Calu3 (cell line): Measurements from ENCODE around the gene PLK4. TPM values are rescaled to one million over a fixed set of nuclear protein-coding genes. Genes with fewer than 3 reads are reported as not detected.
"Not testable (repeated sequence)": the region's sequence is repeated elsewhere in the genome, so short reads cannot be mapped to it uniquely, and the experiment has no call there.

ENCODE experiments used
- BruUV-seq: library from RNA; stranded (reverse); fragments of 400-500 nt; replicated peaks from 2 replicates; lab custom pipeline; 2021; lab: Mats Ljungman, UMichigan
- CTCF ChIA-PET: fragments of 300-600 bp; sonication (Branson Sonifier 250); formaldehyde crosslinking; loops from one replicate; lab custom pipeline; 2022; ENCODE audit warnings: antibody characterized with exemption; lab: Charles Lee
- DNase-seq: peaks from one replicate; pipeline ENCODE4 v3.0.0; 2022
- H3K27ac Mint-ChIP-seq: one replicate; pipeline ENCODE4 v1.8.0; 2022; ENCODE audit warnings: mixed read lengths; ENCODE audit not compliant: unreplicated experiment
- H3K27me3 Mint-ChIP-seq: one replicate; pipeline ENCODE4 v1.8.0; 2022; ENCODE audit warnings: mixed read lengths; ENCODE audit not compliant: unreplicated experiment
- H3K36me3 Mint-ChIP-seq: one replicate; pipeline ENCODE4 v1.8.0; 2022; ENCODE audit warnings: mild to moderate bottlenecking, moderate library complexity, mixed read lengths; ENCODE audit not compliant: insufficient read depth, unreplicated experiment
- H3K4me1 Mint-ChIP-seq: one replicate; pipeline ENCODE4 v1.8.0; 2022; ENCODE audit warnings: mild to moderate bottlenecking, low read depth, mixed read lengths; ENCODE audit not compliant: unreplicated experiment
- H3K4me3 Mint-ChIP-seq: one replicate; pipeline ENCODE4 v1.8.0; 2022; ENCODE audit warnings: mild to moderate bottlenecking, low read depth, moderate library complexity, mixed read lengths; ENCODE audit not compliant: unreplicated experiment
- H3K9me3 Mint-ChIP-seq: one replicate; pipeline ENCODE4 v1.8.0; 2022; ENCODE audit warnings: low read depth, mixed read lengths; ENCODE audit not compliant: unreplicated experiment
- CTCF ChIP-seq: fragments of 200-600 bp; IDR thresholded peaks from one replicate; pipeline ENCODE4 v1.8.0; 2022; ENCODE audit warnings: antibody characterized with exemption; ENCODE audit not compliant: unreplicated experiment
- intact Hi-C: fragments of 100-400 bp; cut with micrococcal nuclease; formaldehyde crosslinking; loops from one replicate; pipeline ENCODE4 v1.10.0; 2022; ENCODE audit not compliant: unreplicated experiment
- total RNA-seq: library from RNA; stranded (reverse); gene quantifications from 2 replicates; pipeline ENCODE4 v1.2.3, GENCODE V29; 2022

Gene PLK4
- total RNA-seq, 1 experiment from 2014 or later = 22.3 TPM

- CTCF ChIA-PET = no interaction called here
- Mint-ChIP-seq H3K27me3 (no peaks in the 10 kb centered on the region), H3K4me3 (no peak overlapping the region), H3K36me3 (peaks cover 11% of the 10 kb centered on the region), H3K27ac (no peak overlapping the region), H3K4me1 (no peaks in the 10 kb centered on the region), H3K9me3 (no peaks in the 10 kb centered on the region)
- intact Hi-C loops = no loop called here
- no peak for DNase-seq
- TF ChIP-seq CTCF = no peak
- no TSS peak for BruUV-seq
These were observed 41.5 kb downstream of the PLK4 start for GRCh38 chr4:127922226-127922625.

GRCh38 chr4:127925720-127926119, 45.0 kb downstream of the PLK4 start:
- intact Hi-C loops, BruUV-seq, H3K9me3 Mint-ChIP-seq, H3K27ac Mint-ChIP-seq, DNase-seq, H3K36me3 Mint-ChIP-seq, H3K4me3 Mint-ChIP-seq, H3K4me1 Mint-ChIP-seq, H3K27me3 Mint-ChIP-seq: not testable (repeated sequence)
- CTCF ChIA-PET = interaction anchor here (0.6 kb wide), 1 partner anchor 567 kb away, joined by 3 read pairs; no protein-coding TSS in a partner anchor

- no peak for TF ChIP-seq CTCF
- no peak for DNase-seq
- intact Hi-C loops = no loop called here
- CTCF ChIA-PET = no interaction called here
- no TSS peak for BruUV-seq
- H3K4me3 Mint-ChIP-seq = no peak overlapping the region
- no peak overlapping the region for H3K27ac Mint-ChIP-seq
- no peaks in the 10 kb centered on the region for H3K27me3 Mint-ChIP-seq
- no peaks in the 10 kb centered on the region for H3K4me1 Mint-ChIP-seq
- H3K36me3 Mint-ChIP-seq = peaks cover 5% of the 10 kb centered on the region
- H3K9me3 Mint-ChIP-seq = no peaks in the 10 kb centered on the region
These were observed 49.5 kb downstream of the PLK4 start for GRCh38 chr4:127930175-127930574.

GRCh38 chr4:127931836-127932235, 51.1 kb downstream of the PLK4 start:
- H3K27ac Mint-ChIP-seq, H3K9me3 Mint-ChIP-seq, BruUV-seq, CTCF ChIA-PET, H3K4me3 Mint-ChIP-seq, H3K36me3 Mint-ChIP-seq, H3K4me1 Mint-ChIP-seq, DNase-seq, H3K27me3 Mint-ChIP-seq, intact Hi-C loops: not testable (repeated sequence)

- intact Hi-C loops = no loop called here
- CTCF ChIA-PET = no interaction called here
- BruUV-seq = no TSS peak
- H3K27me3 Mint-ChIP-seq = no peaks in the 10 kb centered on the region
- TF ChIP-seq CTCF = no peak
- H3K4me3 Mint-ChIP-seq = no peak overlapping the region
- no peaks in the 10 kb centered on the region for H3K9me3 Mint-ChIP-seq
- no peaks in the 10 kb centered on the region for H3K36me3 Mint-ChIP-seq
- DNase-seq = no peak
- H3K4me1 Mint-ChIP-seq = no peaks in the 10 kb centered on the region
- no peak overlapping the region for H3K27ac Mint-ChIP-seq
These were observed 56.3 kb downstream of the PLK4 start for GRCh38 chr4:127936974-127937373.

Other genes starting within 250 kb of the PLK4 start
- 4.6 and 4.8 TPM in 2 replicates for gene INTU, start 247.9 kb upstream of the PLK4 start, total RNA-seq
- gene SLC25A31, start 150.5 kb upstream of the PLK4 start, total RNA-seq = not detected in 2 replicates
- gene HSPA4L, start 98.6 kb upstream of the PLK4 start, total RNA-seq = 16.4 and 17.8 TPM in 2 replicates
- 17.1 and 25.4 TPM in 2 replicates for gene MFSD8, start 84.3 kb downstream of the PLK4 start, total RNA-seq
- 7.3 and 8.5 TPM in 2 replicates for gene ABHD18, start 84.5 kb downstream of the PLK4 start, total RNA-seq
- 17.4 and 19.7 TPM in 2 replicates for gene LARP1B, start 180.4 kb downstream of the PLK4 start, total RNA-seq